NCI-H1417 treated with DMSO at 0.1 percent for 48 hours (cell line): ENCODE results near the gene PAQR8.

Experiments used
- DNase-seq: peaks from one replicate; lab custom pipeline; 2025; lab: John Stamatoyannopoulos, UW

Gene PAQR8

GRCh38 chr6:52351879-52352238 is 10.1 kb upstream of the PAQR8 start:
- DNase-seq: no peak

- DNase-seq: no peak
These were observed 9.5 kb upstream of the PAQR8 start for GRCh38 chr6:52352239-52353018.

- DNase-seq: no peak
These were observed 5.9 kb upstream of the PAQR8 start for GRCh38 chr6:52356017-52356416.

- DNase-seq: no peak
These were observed 2.5 kb upstream of the PAQR8 start for GRCh38 chr6:52359403-52359802.

GRCh38 chr6:52360028-52360427 is 1.9 kb upstream of the PAQR8 start:
- DNase-seq: no peak

- DNase-seq: no peak
These were observed 1.1 kb upstream of the PAQR8 start for GRCh38 chr6:52360601-52361413.

GRCh38 chr6:52361414-52361944 is 472 bp upstream of the PAQR8 start:
- no peak for DNase-seq

- no peak for DNase-seq
These were observed 684 bp downstream of the PAQR8 start for GRCh38 chr6:52362443-52363227.

GRCh38 chr6:52363228-52363867 is 1.4 kb downstream of the PAQR8 start:
- DNase-seq: no peak

GRCh38 chr6:52364480-52365166 is 2.7 kb downstream of the PAQR8 start:
- DNase-seq: no peak

- DNase-seq: no peak
These were observed 3.4 kb downstream of the PAQR8 start for GRCh38 chr6:52365317-52365716.

GRCh38 chr6:52365866-52366540 is 4.1 kb downstream of the PAQR8 start:
- DNase-seq: no peak

- no peak for DNase-seq
These were observed 6.1 kb downstream of the PAQR8 start for GRCh38 chr6:52368002-52368401.

- no peak for DNase-seq
These were observed 7.3 kb downstream of the PAQR8 start for GRCh38 chr6:52369234-52369633.

- DNase-seq: no peak
These were observed 9.8 kb downstream of the PAQR8 start for GRCh38 chr6:52371656-52372191.

- DNase-seq: no peak
These were observed 11.3 kb downstream of the PAQR8 start for GRCh38 chr6:52373151-52373690.

- no peak for DNase-seq
These were observed 12.3 kb downstream of the PAQR8 start for GRCh38 chr6:52374247-52374646.

- no peak for DNase-seq
These were observed 14.0 kb downstream of the PAQR8 start for GRCh38 chr6:52375780-52376556.

GRCh38 chr6:52376763-52377162 is 14.8 kb downstream of the PAQR8 start:
- DNase-seq: no peak
